ENCODE results near the gene TMEM273.
"Not testable (repeated sequence)": the region's sequence is repeated elsewhere in the genome, so short reads cannot be mapped to it uniquely, and the experiment has no call there.

TMEM273 gene

GRCh38 chr10:49204119-49204518 is 15.9 kb upstream of the TMEM273 start:
- no peak for DNase-seq (ENCODE audit: low spot score)

GRCh38 chr10:49202266-49202665 is 14.1 kb upstream of the TMEM273 start:
- no peak for DNase-seq (ENCODE audit: low spot score)

- DNase-seq (ENCODE audit: low spot score): peak; percentile 62
Observed at GRCh38 chr10:49200854-49201253, 12.7 kb upstream of the TMEM273 start.

- DNase-seq (ENCODE audit: low spot score): no peak
Observed at GRCh38 chr10:49197171-49197570, 9.0 kb upstream of the TMEM273 start.

GRCh38 chr10:49195864-49196263 is 7.7 kb upstream of the TMEM273 start:
- DNase-seq (ENCODE audit: low spot score): not testable (repeated sequence)

GRCh38 chr10:49194212-49194920 is 6.2 kb upstream of the TMEM273 start:
- DNase-seq (ENCODE audit: low spot score): peak; percentile 65

- no peak for DNase-seq (ENCODE audit: low spot score)
Observed at GRCh38 chr10:49191349-49191748, 3.2 kb upstream of the TMEM273 start.

- no peak for DNase-seq (ENCODE audit: low spot score)
Observed at GRCh38 chr10:49189422-49189821, 1.2 kb upstream of the TMEM273 start.

GRCh38 chr10:49187044-49187484 is 1.1 kb downstream of the TMEM273 start:
- DNase-seq (ENCODE audit: low spot score): no peak

- DNase-seq (ENCODE audit: low spot score): no peak
Observed at GRCh38 chr10:49186613-49187012, 1.6 kb downstream of the TMEM273 start.

- DNase-seq (ENCODE audit: low spot score): no peak
Observed at GRCh38 chr10:49185213-49185612, 3.0 kb downstream of the TMEM273 start.

- DNase-seq (ENCODE audit: low spot score): no peak
Observed at GRCh38 chr10:49184642-49185111, 3.5 kb downstream of the TMEM273 start.

GRCh38 chr10:49183596-49184542 is 4.3 kb downstream of the TMEM273 start:
- no peak for DNase-seq (ENCODE audit: low spot score)

GRCh38 chr10:49182776-49183175 is 5.4 kb downstream of the TMEM273 start:
- no peak for DNase-seq (ENCODE audit: low spot score)

- no peak for DNase-seq (ENCODE audit: low spot score)
Observed at GRCh38 chr10:49180444-49180860, 7.7 kb downstream of the TMEM273 start.

- DNase-seq (ENCODE audit: low spot score): no peak
Observed at GRCh38 chr10:49179699-49180443, 8.3 kb downstream of the TMEM273 start.

GRCh38 chr10:49178489-49179471 is 9.4 kb downstream of the TMEM273 start:
- DNase-seq (ENCODE audit: low spot score): no peak

GRCh38 chr10:49177391-49178355 is 10.5 kb downstream of the TMEM273 start:
- DNase-seq (ENCODE audit: low spot score): peak; percentile 87
